Activated CD8-positive, alpha-beta memory T cell treated with anti-CD3 and anti-CD28 coated beads, Interleukin-2, amount 50 U/mL, for 4 hours (primary cell): ENCODE data around the gene RPS6KA5.
"Not testable (repeated sequence)": the region's sequence is repeated elsewhere in the genome, so short reads cannot be mapped to it uniquely, and the experiment has no call there.

Source experiments
- DNase-seq: peaks from one replicate; pipeline ENCODE4 v3.0.0-alpha.2; 2020

The RPS6KA5 gene

DNA sequence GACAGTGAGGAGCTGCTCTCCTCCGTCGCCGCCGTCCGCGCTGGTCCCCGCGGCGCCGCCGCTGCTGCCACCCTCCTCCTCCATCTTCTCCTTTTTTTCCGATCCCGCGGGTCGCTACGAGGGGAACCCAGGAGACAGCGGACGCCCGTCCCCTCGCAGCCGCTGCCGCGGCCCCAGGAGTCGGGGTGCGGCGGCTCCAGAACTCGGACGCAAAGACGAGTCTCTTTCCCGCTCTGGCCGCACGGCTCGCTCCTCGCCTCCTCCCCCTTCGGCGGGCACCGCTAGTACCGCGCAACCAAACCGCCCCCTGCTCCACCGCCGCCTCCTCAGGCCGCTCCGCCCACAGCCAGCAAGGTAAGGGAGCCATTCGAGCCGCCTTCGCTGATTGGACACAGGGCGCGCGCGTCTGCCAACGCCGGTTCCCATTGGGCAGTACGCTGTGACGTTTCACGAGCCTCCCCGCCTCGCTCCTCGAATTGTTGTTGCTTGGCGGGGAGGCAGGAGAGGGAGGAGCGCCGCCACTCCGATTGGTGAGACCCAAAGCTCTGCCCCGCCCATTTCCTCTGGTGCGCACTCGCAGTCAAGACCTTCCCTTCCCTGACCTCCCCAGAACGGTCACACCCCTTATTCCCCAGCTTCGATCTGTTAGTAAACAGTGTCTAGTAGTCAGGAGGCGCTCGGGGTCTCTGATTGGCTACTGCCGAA is at the start of gene RPS6KA5:
RPS6KA5 (minus strand) TSS at position 291 of the 705 bp plus-strand sequence; CDS start at position 84, 207 bp downstream.
- DNase-seq: peak; percentile 99

DNA sequence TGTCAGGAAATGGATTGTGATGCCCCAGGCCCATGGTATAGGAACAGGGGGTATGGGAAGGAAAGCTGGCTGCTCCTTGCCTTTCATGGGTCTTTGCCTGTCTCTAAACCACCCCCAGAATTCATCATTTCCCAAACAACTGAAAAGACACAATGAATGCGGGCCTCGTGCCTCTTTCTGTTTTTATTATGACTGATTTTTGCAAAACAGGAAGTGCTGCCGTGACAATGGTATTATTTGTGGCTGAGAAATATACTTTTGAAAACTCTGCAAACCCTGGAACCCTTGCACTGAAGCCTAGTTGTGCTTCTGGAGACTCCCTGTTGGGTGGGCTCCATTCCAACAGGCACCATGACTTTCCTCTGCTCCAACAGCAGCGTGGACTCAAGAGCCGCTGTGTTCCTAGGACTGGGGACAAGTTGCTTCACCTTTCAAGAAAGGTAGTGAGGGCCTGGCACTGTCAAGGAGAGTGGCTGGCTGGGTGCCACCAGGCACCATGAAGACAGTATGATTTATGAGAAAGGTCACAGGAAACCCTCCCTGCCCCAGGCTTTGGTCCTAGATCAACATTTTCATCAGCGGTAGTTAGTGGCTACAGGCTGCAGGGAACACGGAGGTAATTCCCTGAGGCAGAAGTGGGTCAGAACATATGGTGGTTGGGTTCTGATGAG is 48.6 kb upstream of the RPS6KA5 start:
- peak; percentile 18 for DNase-seq

DNA sequence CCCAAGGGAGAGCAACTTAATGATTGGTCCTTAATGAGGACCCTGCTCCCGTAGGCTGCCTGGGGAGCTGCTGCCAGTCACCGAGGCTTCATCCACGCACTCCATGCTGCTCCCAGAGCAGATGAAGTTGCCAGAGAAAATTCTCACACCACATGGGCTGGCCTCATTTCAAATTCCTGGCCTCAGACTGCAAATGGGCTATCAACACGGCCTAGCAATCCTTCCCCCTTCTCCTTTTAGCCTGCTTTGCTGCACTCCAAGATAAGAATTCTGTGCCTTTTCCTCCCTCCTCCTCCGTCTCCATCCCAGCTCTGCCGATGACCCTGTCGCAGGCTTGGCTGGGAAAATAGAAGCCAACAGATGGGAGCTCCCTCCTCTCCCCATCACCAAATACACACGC is 42.7 kb upstream of the RPS6KA5 start:
- DNase-seq: no peak

DNA sequence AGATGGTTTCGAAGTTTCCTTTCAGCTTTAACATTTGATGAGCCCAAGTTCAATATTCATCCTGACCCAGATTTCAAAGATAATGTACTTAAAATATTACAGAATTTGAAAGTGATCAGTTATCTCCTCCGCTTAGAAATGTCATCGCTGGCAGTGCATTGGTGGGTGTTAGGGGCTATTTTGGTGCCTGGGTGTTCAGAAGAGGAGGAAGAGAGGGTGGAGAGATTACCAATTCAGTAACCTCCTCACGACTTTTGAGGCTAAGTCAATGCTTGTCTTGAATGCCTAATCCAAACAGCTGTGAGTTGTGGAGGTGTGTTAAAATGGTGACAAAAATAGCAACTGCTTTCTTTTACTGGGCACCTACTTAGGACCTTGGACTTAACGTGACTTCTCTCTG is 39.7 kb upstream of the RPS6KA5 start:
- no peak for DNase-seq

DNA sequence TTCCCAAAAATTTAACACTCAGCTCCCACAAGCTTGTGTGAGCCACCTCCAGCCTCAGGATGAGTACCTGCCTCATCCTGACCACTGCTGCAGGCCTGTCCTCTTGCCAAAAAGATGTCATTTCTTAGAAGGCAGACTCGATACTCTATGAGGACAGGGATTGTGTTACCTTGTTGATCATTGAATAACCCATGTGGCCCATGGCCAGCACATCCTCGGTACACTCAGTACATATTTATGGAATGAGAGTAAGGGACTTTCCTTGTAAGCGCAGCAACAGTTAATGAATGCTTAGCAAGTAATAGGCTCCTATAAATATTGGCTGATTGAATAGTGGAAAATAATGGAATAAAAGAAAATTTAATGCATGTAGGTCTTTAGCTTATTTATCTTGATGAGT is 38.1 kb upstream of the RPS6KA5 start:
- no peak for DNase-seq

DNA sequence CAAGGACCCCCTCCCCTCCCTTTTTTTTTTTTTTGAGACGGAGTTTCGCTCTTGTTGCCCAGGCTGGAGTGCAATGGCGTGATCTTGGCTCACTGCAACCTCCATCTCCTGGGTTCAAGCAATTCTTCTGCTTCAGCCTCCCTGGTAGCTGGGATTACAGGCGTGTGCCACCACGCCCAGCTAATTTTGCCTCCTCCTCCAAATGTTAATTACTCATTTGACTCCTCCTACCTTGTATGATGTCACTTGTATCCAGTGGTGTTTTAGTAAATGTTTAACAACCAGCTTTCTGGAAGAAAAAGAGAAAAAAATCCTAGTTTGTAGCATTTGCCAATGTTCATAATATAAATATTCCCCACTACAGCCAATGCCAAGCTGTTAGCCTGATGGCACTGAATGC is 37.2 kb upstream of the RPS6KA5 start:
- not testable (repeated sequence) for DNase-seq

DNA sequence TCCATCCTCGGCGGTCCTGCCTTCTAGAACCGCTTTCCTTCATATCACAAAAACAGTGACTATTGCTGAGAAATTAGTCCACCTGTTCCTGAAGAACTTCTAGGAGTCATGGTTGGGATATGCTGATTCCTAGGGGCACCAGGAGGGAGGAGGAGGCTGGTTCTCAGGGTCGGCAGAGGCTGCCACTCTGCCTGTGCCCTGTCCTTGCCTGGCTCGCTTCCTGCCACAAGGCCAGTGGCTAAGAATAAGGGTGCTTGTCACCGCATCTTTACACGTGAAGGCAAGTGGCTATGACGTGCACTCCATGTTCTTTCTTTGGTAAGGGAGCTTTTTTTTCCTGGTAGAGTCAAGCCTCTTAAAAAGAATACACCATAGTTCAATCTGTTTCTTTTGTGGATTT is 34.7 kb upstream of the RPS6KA5 start:
- no peak for DNase-seq

DNA sequence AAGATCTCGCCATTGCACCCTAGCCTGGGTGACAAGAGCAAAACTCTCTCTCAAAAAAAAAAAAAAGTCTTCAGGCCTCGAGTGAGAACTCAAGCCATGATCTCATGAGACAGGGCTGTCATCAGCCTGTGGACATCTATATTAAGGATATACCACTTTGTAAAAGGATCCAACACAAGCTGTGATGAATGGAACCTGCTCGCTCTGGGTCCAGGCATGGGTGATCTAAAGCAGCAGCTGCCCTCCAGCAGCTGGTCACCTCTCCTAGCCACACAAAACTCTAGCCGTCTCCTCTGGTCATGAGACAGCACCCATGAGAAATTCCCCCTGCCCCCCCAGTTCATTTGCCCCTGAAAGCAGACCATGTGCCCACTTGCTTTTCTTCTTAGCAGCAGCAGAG is 34.3 kb upstream of the RPS6KA5 start:
- DNase-seq: no peak

DNA sequence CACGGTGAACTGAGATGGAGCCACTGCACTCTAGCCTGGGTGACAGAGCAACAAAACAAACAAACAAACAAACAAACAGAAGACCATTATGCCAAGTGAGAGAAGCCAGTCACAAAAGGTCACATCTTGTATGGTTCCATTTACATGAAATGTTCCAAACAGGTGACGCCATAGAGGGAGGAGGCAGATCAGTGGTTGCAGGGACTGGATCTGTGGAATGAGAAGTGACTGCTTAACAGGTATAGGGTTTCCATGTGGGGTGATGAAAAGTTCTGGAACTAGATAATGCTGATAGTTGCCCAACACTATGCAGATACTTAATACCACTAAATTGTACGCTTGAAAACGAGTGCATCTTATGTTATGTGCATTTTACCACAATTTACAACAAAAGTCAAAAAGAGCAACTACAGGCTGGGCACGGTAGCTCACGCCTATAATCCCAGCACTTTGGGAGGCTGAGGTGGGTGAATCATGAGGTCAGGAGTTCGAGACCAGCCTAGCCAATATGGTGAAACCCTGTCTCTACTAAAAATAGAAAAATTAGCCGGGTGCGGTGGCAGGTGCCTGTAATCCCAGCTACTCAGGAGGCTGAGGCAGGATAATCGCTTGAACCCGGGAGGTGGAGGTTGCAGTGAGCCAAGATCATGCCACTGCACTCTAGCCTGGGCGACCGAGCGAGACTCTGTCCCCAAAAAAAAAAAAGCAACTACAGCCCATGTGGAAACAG is 33.5 kb upstream of the RPS6KA5 start:
- DNase-seq: not testable (repeated sequence)

DNA sequence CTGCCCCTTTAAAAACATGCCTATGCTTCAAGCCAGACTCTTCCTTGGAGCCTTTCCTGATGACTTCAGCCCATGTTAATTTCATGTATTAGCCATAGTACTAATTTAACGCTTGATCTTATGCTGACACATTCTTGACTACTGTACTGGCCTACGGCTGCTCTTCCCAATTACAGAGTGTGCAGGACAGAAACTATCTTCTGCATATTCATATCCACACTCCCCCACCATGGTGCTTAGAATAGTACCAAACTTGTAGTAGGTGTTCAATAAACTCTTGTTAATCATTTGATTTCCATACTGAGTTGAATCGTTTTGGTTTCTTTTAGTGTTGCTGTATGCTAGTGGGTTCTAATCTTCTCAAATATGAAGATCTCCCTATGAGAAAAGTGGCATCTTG is 31.6 kb upstream of the RPS6KA5 start:
- no peak for DNase-seq

DNA sequence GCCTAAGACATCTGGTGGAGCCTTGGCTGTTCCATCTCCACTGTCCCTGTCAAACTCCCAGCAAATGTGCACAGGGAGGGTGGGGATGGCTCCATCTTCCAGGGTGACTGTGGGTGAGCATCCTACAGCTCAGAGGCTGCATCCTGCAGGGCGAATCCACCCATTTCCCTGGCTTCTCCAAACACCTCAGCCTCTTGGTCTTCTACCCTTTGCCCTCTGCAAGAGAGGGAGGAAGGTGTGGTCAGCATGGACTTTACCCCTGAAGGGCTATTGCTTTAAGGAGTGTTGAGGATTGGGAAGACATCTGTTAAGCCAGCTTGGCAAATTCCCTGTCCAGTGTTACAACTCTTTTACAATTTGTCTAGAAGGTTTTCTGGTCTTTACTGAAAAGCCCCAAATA is 30.3 kb upstream of the RPS6KA5 start:
- DNase-seq: no peak

DNA sequence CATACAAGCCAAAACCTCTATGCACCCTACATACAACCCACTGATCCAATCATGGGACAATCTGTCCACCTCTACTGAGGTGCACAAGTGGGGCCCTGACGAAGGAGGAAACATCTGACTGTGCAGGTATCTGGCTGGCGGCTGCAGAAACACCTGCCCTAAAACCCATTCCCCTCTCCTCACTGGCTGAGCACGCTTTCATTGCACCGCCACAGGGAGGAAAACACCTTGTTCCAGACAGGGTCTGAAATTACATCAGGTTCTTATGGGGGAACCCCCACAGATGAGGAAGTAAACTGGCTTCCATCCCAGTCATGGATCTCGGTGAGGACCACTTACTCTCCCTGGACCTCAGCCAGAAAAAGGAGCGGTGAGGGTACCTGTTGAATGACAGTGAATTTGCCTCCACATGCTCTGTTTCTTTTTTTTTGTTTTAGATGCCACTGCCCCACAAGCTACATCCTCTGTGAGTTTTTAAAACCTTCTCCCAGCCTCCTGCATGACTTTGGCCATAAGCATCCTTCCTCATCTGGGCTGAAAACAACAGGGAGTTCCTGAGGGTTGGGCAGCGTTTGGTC is 29.6 kb upstream of the RPS6KA5 start:
- no peak for DNase-seq

DNA sequence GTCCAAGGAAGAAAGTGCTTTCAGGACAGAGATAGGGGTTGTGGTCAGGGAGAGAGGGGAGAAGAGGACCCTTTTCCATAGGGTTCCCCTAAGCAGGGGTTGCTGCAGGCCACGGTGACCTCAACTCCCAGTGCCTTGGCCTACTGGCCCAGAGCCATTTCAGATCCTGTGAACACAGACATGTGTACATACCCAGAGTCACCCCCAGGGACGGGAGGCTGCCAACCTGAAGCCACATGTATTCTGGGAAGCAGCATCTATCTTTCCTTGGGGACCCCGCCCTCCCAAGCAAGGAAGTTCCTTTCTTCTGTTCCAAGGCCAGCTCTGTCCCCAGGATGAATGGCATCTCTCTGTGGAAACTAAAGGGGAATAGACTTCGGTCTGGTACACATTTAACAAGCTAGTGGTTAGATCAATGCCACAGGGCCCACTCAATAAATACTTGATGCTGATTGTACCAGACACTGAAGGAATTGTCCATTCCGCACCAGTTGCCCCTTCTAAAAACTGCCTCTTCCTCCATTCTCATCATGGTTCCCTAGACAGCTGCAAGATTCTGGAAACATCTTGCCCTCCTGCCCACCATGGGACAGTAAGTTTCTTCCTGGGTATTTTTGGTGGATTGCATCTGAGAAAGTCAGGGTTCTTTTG is 28.3 kb upstream of the RPS6KA5 start:
- DNase-seq: no peak

DNA sequence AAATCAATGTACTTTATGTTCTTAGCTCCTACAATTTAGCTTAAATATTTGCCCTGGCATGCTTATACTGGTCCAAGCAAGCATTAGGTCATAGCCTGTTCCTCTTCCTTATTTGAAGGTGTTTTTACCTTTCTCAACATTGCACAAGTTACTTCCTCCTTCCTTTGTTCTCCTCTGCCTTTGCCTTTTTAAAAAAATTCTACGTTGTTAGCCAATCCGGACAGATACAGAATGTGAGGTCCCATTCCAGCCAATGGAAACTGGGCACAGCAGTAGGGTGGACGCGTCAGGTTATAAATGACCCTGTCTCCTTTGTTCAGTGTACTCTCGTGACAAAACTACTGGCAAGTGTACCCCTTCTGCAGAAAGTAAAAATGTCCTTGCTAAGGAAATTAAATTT is 27.0 kb upstream of the RPS6KA5 start:
- DNase-seq: not testable (repeated sequence)

DNA sequence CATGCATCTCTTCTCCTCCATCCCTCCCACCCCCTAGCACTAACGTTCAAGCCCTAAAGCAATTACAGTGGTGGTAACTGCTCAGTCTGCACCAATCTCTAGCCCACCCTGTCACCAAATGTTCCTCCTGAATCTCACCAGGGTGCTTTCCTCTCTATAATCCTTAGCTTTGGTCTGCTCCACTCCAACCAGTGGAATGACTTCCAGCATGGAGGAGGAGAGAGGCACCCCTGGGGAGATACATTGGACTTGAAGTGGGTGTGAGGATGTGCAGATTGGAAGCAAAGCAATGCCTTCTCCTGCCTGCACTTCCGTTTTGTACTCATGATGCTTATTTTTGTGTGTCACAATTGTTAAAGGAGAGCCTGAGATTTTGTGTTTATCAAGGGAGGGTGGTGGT is 24.1 kb upstream of the RPS6KA5 start:
- DNase-seq: no peak

DNA sequence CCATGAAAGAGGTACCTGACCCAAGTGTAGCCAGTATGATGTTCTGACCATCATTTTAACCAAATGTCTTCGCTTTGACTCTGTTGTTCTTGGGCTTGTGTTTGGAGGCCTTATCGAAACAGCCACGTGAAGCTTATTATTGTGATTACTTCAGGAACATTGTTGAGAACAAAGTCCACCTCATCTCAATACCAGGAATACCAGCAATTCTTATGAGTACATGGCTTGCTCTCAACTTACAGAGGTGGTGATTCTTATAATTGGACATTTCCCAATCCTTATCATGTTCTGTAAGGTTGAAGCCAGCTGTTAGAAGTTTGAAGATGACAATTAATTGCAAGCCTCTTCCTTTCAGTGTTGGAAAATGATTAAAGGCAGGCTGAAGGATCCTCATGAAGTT is 21.8 kb upstream of the RPS6KA5 start:
- no peak for DNase-seq

DNA sequence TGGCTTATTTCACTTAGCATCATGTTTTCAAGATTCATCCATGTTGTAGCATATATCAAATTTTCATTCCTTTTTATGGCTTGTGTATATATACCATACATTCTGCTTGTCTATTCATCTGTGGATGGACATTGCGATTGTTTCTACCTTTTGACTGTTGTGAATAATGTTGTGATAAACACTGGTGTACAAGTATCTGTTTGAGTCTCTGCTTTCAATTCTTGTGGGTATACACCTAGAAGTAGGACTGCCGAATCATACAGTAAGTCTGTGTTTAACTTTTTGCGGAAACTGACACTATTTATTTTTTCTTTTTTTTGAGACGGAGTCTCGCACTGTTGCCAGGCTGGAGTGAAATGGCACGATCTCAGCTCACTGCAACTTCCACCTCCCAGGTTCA is 19.6 kb upstream of the RPS6KA5 start:
- no peak for DNase-seq

DNA sequence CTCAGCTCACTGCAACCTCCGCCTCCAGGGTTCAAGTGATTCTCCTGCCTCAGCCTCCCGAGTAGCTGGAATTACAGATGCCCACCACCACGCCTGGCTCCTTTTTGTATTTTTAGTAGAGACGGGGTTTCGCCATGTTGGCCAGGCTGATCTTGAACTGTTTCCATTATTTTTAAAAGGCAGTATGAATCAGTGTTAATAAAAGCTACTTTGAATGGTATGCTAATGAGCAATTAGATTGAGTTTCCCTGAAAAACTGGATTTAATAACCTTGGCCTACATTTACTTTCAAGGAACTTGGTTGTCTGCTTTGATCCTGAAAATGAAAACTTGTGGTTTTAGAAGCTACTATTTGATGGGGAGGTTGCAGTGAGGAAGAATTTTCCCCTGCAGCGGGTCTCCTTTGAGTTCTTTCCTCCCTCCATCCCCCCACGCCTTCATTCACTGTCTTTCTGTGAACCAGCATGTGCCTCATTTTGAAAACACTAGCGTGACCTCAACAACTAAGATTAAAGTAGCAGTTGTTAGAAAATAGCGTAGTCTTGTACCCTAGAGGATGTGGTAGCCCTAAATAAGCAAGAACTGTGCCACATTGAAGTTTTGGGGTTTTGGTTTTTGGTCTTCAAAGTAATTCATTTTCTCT is 17.8 kb upstream of the RPS6KA5 start:
- peak; percentile 20 for DNase-seq

DNA sequence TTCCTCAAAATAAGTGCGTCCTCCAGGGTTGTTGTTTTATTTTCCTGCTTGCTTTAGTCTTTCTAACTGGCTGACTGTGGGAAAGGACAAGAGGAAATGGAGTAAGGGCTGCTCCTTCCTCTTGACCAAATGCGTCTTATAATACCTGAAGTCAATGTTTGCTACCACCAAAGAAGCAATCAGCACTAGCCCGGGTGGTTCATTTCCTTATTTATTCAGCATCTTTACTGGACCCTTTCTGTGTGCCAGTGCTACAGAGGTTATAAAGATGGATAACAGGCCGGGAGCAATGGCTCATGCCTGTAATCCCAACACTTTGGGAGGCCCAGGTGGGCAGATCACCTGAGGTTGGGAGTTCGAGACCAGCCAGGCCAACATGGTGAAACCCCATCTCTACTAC is 15.1 kb upstream of the RPS6KA5 start:
- DNase-seq: no peak

DNA sequence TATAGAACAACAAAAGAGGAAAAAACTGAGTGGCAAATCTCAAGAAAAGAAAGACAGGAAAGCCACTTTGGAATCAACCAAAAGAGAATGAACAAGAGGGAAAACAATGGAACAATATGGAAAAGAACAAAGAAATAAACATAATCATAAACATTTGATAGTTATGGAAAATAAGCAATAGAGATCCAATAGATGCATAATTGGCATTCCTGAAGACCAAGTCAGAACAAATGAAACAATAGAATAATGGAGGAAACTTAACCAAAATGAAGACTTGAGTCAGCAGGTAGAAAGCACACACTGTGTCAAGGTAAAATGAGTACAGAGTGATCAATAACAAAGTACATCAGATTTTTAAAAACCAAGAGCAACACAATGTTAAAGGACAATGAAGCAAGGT is 10.1 kb upstream of the RPS6KA5 start:
- DNase-seq: no peak

DNA sequence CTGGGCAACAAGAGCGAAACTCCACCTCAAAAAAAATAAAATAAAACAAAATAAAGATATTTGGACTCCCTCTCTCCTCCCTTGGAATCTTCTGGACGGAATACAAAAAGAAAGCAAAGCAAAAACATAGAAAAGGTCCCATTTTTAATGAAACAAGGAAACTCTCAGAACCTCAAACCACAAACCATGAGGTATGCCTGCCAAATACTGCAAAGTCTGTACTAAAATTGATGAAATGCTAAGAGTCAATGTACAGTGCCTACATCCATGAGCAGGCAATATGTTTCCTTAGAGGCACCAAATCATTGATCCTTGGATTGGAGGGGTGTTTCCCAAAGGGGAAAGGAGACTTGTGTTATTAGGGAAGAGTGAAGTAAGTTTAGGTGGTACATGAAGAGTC is 8.2 kb upstream of the RPS6KA5 start:
- DNase-seq: no peak

DNA sequence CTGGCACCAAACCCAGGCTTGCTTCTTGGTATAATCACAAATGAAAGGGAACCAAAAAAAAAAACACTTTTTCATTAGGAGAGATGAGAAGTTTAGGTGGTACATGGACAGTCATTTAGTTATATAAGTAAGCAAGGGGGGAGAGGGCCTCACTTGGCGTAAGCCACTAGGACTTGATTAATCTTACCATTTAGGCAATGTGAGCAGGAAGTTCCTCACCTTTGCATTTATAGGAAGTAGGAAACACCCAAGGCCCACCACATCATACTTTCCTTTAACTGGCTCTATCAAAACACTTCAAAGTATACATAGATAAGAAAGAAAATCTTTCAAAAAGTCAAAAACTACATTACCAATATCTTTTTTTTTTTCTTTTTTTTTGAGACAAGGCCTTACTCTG is 6.7 kb upstream of the RPS6KA5 start:
- peak; percentile 29 for DNase-seq

DNA sequence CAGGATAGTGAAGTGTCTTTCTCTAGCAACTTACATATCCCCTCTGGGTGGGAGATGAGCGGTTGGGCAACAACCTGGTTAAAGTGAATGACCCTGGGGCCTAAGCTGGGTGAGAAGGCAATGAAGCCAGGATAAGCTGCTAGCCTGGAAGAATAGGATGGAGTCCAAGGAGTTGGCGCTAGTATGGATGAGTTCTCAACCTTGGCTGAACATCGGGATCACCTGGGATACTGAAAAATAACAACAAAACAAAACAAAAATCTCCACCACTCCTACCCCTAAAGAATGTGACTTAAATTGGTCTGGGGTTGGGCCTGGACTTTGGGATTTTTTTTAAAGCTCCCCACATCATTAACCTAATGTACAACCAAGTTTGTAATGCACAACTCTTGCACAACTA is 4.8 kb upstream of the RPS6KA5 start:
- no peak for DNase-seq
